ENCODE measurements around the gene DOCK10. TPM values are rescaled to one million over a fixed set of nuclear protein-coding genes. Genes with fewer than 3 reads are reported as not detected.

DOCK10 gene
- total and polyA plus RNA-seq, 9 of the 15 experiments (the other 6 are each of a cell fraction or from before 2014, with no cell fraction given): 0.01 to 0.87 (median 0.18) TPM

DNA sequence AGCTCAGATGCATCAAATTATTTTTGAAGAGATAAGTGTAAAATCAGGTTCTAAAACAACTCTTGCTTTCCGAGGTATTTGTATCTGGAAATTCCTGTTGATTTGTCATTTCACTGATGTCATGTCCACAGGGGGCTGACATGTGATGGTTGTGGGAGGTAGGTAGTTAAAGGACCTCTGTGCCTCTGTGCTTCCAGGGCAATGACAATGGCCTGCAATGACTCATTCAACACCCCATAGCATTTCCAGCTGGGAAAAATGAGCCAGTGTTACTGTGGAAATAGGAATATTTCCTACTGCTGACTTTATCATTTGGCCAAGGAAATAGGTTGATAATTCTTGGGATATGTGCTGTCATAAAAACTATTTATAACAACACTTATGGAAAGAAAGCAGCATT is 239.9 kb downstream of the DOCK10 start:
- Histone ChIP-seq H3K9me3 (replicated peaks; ENCODE audit: control insufficient read depth, insufficient read depth, low read depth, low read length) (no peaks in the 10 kb centered on the region), H2AFZ (ENCODE audit: low read depth, low read length) (no peak overlapping the region), H3K27me3 (ENCODE audit: control insufficient read depth in 2 of 2, insufficient read depth in 2 of 2, low read length in 2 of 2) (no peaks in the 10 kb centered on the region), H3K27ac (ENCODE audit: extremely low read depth, low read depth, low read length) (no peak overlapping the region), H3K4me2 (ENCODE audit: insufficient read depth, low read length) (no peak overlapping the region), H4K20me1 (replicated peaks; ENCODE audit: control insufficient read depth, insufficient read depth, low read length) (no peaks in the 10 kb centered on the region), H3K36me3 (ENCODE audit: control insufficient read depth, insufficient read depth, low read length) (no peaks in the 10 kb centered on the region), H3K4me3 (no peak overlapping the region), H3K4me1 (replicated peaks in 1 of 2; ENCODE audit: control insufficient read depth in 2 of 2, insufficient read depth in 2 of 2, low read length in 2 of 2) (no peaks in the 10 kb centered on the region), H3K79me2 (ENCODE audit: control insufficient read depth, insufficient read depth, low read length) (no peaks in the 10 kb centered on the region), H3K9me1 (ENCODE audit: control insufficient read depth, insufficient read depth, low read length) (no peaks in the 10 kb centered on the region), H3K9ac (ENCODE audit: insufficient read depth in 1 of 2, low read depth in 2 of 2, low read length in 2 of 2) (no peak overlapping the region)
- WGBS (ENCODE audit: insufficient coverage, low coverage, missing lambda C conversion rate): 0% methylated on average over 1 of the region's 1 CpG
- FAIRE-seq: no peak
- in situ Hi-C loops (cut with MboI): no loop called here
- BruUV-seq (replicated peaks): no TSS peak
- DNase-seq (ENCODE audit: extremely low read depth in 1 of 4, low spot score in 3 of 4): no peak
- no peak for ATAC-seq
- TF ChIP-seq ZBTB1 (CRISPR knock-in tag; IDR thresholded peaks at IDR 0.05; ENCODE audit: borderline replicate concordance, low read depth): no peak
- POLR2A ChIA-PET: no interaction called here
- intact Hi-C loops (cut with micrococcal nuclease): no loop called here
- CTCF ChIA-PET (ENCODE audit: low intra/inter-chr PET ratio): no interaction called here

DNA sequence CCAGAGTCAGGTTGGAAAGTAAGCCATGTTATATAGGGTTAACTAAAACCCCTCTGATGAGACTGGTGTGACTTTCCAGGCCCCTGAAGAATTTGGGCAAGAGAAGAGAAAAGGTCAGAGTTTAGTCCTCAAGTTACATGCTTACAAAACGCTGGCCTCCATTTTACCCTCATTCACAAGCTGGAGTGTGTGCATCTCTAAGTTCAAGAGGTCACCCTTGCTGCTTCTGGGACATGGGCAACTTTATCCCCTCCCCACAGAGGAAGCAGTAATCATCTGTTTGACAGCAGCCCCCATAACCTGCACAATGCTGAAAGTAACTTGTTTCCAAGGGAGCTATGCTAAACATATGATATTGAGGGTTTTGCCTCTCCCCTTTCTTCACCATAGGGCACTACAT is 240.9 kb downstream of the DOCK10 start:
- H3K9ac ChIP-seq (ENCODE audit: insufficient read depth in 1 of 2, low read depth in 2 of 2, low read length in 2 of 2): no peak overlapping the region
- H3K27me3 ChIP-seq (ENCODE audit: control insufficient read depth in 2 of 2, insufficient read depth in 2 of 2, low read length in 2 of 2): no peaks in the 10 kb centered on the region
- WGBS (ENCODE audit: insufficient coverage, low coverage, missing lambda C conversion rate): 0% methylated on average over 1 of the region's 1 CpG
- in situ Hi-C loops (cut with MboI) (no loop called here), intact Hi-C loops (cut with micrococcal nuclease) (no loop called here)
- FAIRE-seq: no peak
- no peak for ATAC-seq
- H3K9me3 ChIP-seq (replicated peaks; ENCODE audit: control insufficient read depth, insufficient read depth, low read depth, low read length): no peaks in the 10 kb centered on the region
- no peak overlapping the region for H2AFZ ChIP-seq (ENCODE audit: low read depth, low read length)
- H3K9me1 ChIP-seq (ENCODE audit: control insufficient read depth, insufficient read depth, low read length): no peaks in the 10 kb centered on the region
- BruUV-seq (replicated peaks): no TSS peak
- H3K27ac ChIP-seq (ENCODE audit: extremely low read depth, low read depth, low read length): no peak overlapping the region
- H3K79me2 ChIP-seq (ENCODE audit: control insufficient read depth, insufficient read depth, low read length): no peaks in the 10 kb centered on the region
- no peaks in the 10 kb centered on the region for H3K36me3 ChIP-seq (ENCODE audit: control insufficient read depth, insufficient read depth, low read length)
- ChIA-PET CTCF (ENCODE audit: low intra/inter-chr PET ratio) (no interaction called here), POLR2A (no interaction called here)
- H4K20me1 ChIP-seq (replicated peaks; ENCODE audit: control insufficient read depth, insufficient read depth, low read length): no peaks in the 10 kb centered on the region
- no peak overlapping the region for H3K4me2 ChIP-seq (ENCODE audit: insufficient read depth, low read length)
- no peak overlapping the region for H3K4me3 ChIP-seq
- DNase-seq (ENCODE audit: extremely low read depth in 1 of 4, low spot score in 3 of 4): no peak
- no peaks in the 10 kb centered on the region for H3K4me1 ChIP-seq (replicated peaks in 1 of 2; ENCODE audit: control insufficient read depth in 2 of 2, insufficient read depth in 2 of 2, low read length in 2 of 2)
- TF ChIP-seq KAT7 (CRISPR knock-in tag; IDR thresholded peaks at IDR 0.05; ENCODE audit: borderline replicate concordance): no peak
- TF ChIP-seq MCM5 (IDR thresholded peaks at IDR 0.05; ENCODE audit: low read depth): no peak
- TF ChIP-seq ZBTB9 (CRISPR knock-in tag; IDR thresholded peaks at IDR 0.05): no peak
- TF ChIP-seq SOX6 (IDR thresholded peaks at IDR 0.05): no peak
- TF ChIP-seq ZKSCAN3 (CRISPR knock-in tag; IDR thresholded peaks at IDR 0.05): no peak
- no peak for TF ChIP-seq MEIS2 (IDR thresholded peaks at IDR 0.05; ENCODE audit: partially characterized antibody)
- no peak for TF ChIP-seq ATF1 (CRISPR knock-in tag; IDR thresholded peaks at IDR 0.05)
- TF ChIP-seq ATF1 (tag; IDR thresholded peaks at IDR 0.05): no peak
- no peak for TF ChIP-seq RBM22 (IDR thresholded peaks at IDR 0.05; ENCODE audit: low read depth, low read length, poor library complexity, severe bottlenecking)
- TF ChIP-seq ZNF445 (CRISPR knock-in tag; IDR thresholded peaks at IDR 0.05; ENCODE audit: low read depth): no peak
- no peak for TF ChIP-seq GABPB2 (CRISPR knock-in tag; conservative IDR thresholded peaks at IDR 0.05)
- TF ChIP-seq ELF4 (CRISPR knock-in tag; IDR thresholded peaks at IDR 0.05): no peak
- no peak for TF ChIP-seq HEY1 (CRISPR knock-in tag; IDR thresholded peaks at IDR 0.05; ENCODE audit: borderline replicate concordance)
- no peak for TF ChIP-seq ZNF449 (CRISPR knock-in tag; IDR thresholded peaks at IDR 0.05)

Measured in K562 (cell line).